MCF 10A (cell line): ENCODE measurements around the gene ASGR2. TPM values are rescaled to one million over a fixed set of nuclear protein-coding genes. Genes with fewer than 3 reads are reported as not detected.

Experiments
- BruUV-seq: library from RNA; stranded (reverse); fragments of 400-500 nt; replicated peaks from 2 replicates; lab custom pipeline; 2021; lab: Mats Ljungman, UMichigan
- CTCF ChIA-PET: fragments of 300-600 bp; sonication (Branson Sonifier 250); formaldehyde crosslinking; extraction: SDS; loops from one replicate; lab custom pipeline; 2021; ENCODE audit warnings: antibody characterized with exemption, inconsistent platforms; lab: Yijun Ruan, JAX
- POLR2A ChIA-PET: fragments of 300-600, 350-650 bp; sonication (Branson Sonifier 250); formaldehyde crosslinking; extraction: SDS; loops from one replicate; lab custom pipeline; 2020; ENCODE audit warnings: antibody characterized with exemption, inconsistent platforms; lab: Yijun Ruan, JAX
- DNase-seq: peaks from one replicate; pipeline ENCODE4 v3.0.0-alpha.2; 2018; ENCODE audit not compliant: unreplicated experiment
- H3K27ac Mint-ChIP-seq: one replicate; pipeline ENCODE4 v1.8.0; 2022; ENCODE audit warnings: mild to moderate bottlenecking, low read depth, mixed read lengths; ENCODE audit not compliant: unreplicated experiment
- H3K27me3 Mint-ChIP-seq: one replicate; pipeline ENCODE4 v1.8.0; 2022; ENCODE audit warnings: mixed read lengths; ENCODE audit not compliant: insufficient read depth, unreplicated experiment
- H3K36me3 Mint-ChIP-seq: one replicate; pipeline ENCODE4 v1.8.0; 2022; ENCODE audit warnings: mild to moderate bottlenecking, moderate library complexity, mixed read lengths; ENCODE audit not compliant: insufficient read depth, unreplicated experiment
- H3K4me1 Mint-ChIP-seq: one replicate; pipeline ENCODE4 v1.8.0; 2022; ENCODE audit warnings: mixed read lengths; ENCODE audit not compliant: insufficient read depth, unreplicated experiment
- H3K4me3 Mint-ChIP-seq: one replicate; pipeline ENCODE4 v1.8.0; 2022; ENCODE audit warnings: mild to moderate bottlenecking, moderate library complexity, mixed read lengths; ENCODE audit not compliant: unreplicated experiment
- H3K9me3 Mint-ChIP-seq: one replicate; pipeline ENCODE4 v1.8.0; 2022; ENCODE audit warnings: mixed read lengths; ENCODE audit not compliant: unreplicated experiment
- intact Hi-C: fragments of 100-400 bp; cut with micrococcal nuclease; formaldehyde crosslinking; loops from 2 replicates; pipeline ENCODE4 v1.14.1; 2022
- total RNA-seq: library from RNA; stranded (reverse); gene quantifications from 2 replicates; pipeline ENCODE4 v1.2.3, GENCODE V29; 2022
- TF ChIP-seq, protein P1 (sequence below): fragments of 200-600 bp; IDR thresholded peaks from one replicate; pipeline ENCODE4 v1.8.0; 2022; ENCODE audit warnings: antibody characterized with exemption, mild to moderate bottlenecking; ENCODE audit not compliant: unreplicated experiment

ASGR2 gene
- total RNA-seq, 1 experiment from 2014 or later: not detected

- BruUV-seq: no TSS peak
- Mint-ChIP-seq H3K27ac (no peak overlapping the region), H3K4me3 (no peak overlapping the region), H3K36me3 (no peaks in the 10 kb centered on the region), H3K27me3 (peaks cover 16% of the 10 kb centered on the region), H3K9me3 (no peaks in the 10 kb centered on the region), H3K4me1 (no peaks in the 10 kb centered on the region)
- ChIA-PET POLR2A (no interaction called here), CTCF (interaction anchor here (1.0 kb wide), 1 partner anchor 69 kb away, joined by 3 read pairs; no protein-coding TSS in a partner anchor)
- intact Hi-C loops: no loop called here
- no peak for DNase-seq
- TF ChIP-seq, protein P1, sequence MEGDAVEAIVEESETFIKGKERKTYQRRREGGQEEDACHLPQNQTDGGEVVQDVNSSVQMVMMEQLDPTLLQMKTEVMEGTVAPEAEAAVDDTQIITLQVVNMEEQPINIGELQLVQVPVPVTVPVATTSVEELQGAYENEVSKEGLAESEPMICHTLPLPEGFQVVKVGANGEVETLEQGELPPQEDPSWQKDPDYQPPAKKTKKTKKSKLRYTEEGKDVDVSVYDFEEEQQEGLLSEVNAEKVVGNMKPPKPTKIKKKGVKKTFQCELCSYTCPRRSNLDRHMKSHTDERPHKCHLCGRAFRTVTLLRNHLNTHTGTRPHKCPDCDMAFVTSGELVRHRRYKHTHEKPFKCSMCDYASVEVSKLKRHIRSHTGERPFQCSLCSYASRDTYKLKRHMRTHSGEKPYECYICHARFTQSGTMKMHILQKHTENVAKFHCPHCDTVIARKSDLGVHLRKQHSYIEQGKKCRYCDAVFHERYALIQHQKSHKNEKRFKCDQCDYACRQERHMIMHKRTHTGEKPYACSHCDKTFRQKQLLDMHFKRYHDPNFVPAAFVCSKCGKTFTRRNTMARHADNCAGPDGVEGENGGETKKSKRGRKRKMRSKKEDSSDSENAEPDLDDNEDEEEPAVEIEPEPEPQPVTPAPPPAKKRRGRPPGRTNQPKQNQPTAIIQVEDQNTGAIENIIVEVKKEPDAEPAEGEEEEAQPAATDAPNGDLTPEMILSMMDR: no peak
Measured at GRCh38 chr17:7120123-7120522, 5.5 kb upstream of the ASGR2 start.

DNA sequence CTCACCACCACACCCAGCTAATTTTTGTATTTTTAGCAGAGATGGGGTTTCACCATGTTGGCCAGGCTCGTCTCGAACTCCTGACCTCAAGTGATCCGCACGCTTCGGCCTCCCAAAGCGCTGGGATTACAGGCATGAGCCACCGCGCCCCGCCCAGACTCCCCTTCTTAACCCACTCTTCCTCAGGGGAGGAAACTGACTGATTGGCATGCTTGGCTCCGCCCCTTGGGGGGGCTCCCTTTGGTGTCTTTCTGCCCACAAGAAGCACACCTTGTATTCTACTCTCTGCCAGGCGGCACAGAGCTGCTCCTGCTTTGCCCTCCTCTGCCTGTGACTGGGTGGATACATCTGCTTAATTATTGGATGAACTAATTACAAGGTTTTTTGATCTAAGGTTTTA, 4.7 kb upstream of the ASGR2 start:
- BruUV-seq: no TSS peak
- H3K27me3 Mint-ChIP-seq: peaks cover 16% of the 10 kb centered on the region
- intact Hi-C loops: no loop called here
- H3K36me3 Mint-ChIP-seq: no peaks in the 10 kb centered on the region
- POLR2A ChIA-PET: interaction anchor here (0.6 to 0.7 kb wide), 2 partner anchors 17 to 104 kb away, joined by 3 to 6 read pairs; no protein-coding TSS in a partner anchor
- H3K4me3 Mint-ChIP-seq: no peak overlapping the region
- H3K27ac Mint-ChIP-seq: no peak overlapping the region
- DNase-seq: no peak
- H3K4me1 Mint-ChIP-seq: no peaks in the 10 kb centered on the region
- no peaks in the 10 kb centered on the region for H3K9me3 Mint-ChIP-seq
- CTCF ChIA-PET: no interaction called here
- TF ChIP-seq, protein P1: no peak

GRCh38 chr17:7114875-7115614, 423 bp upstream of the ASGR2 start:
- TF ChIP-seq, protein P1: no peak
- ChIA-PET CTCF (interaction anchor here (0.6 kb wide), 2 partner anchors 11 to 23 kb away, joined by 3 read pairs; no protein-coding TSS in a partner anchor), POLR2A (no interaction called here)
- Mint-ChIP-seq H3K36me3 (no peaks in the 10 kb centered on the region), H3K9me3 (no peaks in the 10 kb centered on the region), H3K4me1 (no peaks in the 10 kb centered on the region), H3K27me3 (peaks cover 11% of the 10 kb centered on the region), H3K27ac (no peak overlapping the region), H3K4me3 (no peak overlapping the region)
- no peak for DNase-seq
- BruUV-seq: no TSS peak
- intact Hi-C loops: no loop called here

DNA sequence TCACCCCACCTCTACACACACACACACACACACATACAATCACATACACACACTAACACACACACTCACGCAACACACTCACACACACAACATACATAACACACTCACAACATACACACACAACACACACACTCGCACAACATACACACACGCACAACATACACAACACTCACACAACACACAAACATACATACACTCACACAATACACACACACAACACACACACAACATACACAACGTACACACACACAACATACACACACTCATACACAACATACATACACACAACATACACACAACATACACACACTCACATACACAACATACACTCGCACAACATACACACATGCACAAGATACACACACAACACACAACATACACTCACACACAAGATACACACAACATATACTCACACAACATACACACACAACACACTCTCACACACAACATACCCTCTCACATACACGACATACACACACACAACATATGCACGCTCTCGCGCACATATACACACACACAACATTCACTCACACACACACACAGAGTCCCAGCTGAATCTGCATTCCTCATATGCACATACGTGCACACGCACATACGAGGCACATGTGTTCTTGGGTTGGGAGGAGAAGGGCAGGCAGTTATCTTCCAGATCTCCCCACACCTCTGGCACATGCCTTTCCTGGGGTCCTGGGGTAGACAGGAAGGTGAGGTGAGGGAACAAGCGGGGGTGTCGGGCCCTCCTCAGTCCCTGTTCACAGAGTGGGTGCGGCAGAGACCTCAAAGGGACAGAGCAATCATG, 1.1 kb downstream of the ASGR2 start:
- Mint-ChIP-seq H3K4me1 (no peaks in the 10 kb centered on the region), H3K27me3 (no peaks in the 10 kb centered on the region), H3K36me3 (no peaks in the 10 kb centered on the region), H3K4me3 (no peak overlapping the region), H3K27ac (no peak overlapping the region), H3K9me3 (no peaks in the 10 kb centered on the region)
- no peak for DNase-seq
- BruUV-seq: no TSS peak
- TF ChIP-seq, protein P1: no peak
- intact Hi-C loops: no loop called here
- ChIA-PET POLR2A (no interaction called here), CTCF (no interaction called here)
